Measurements from ENCODE around the gene SOAT2.

The SOAT2 gene

DNA sequence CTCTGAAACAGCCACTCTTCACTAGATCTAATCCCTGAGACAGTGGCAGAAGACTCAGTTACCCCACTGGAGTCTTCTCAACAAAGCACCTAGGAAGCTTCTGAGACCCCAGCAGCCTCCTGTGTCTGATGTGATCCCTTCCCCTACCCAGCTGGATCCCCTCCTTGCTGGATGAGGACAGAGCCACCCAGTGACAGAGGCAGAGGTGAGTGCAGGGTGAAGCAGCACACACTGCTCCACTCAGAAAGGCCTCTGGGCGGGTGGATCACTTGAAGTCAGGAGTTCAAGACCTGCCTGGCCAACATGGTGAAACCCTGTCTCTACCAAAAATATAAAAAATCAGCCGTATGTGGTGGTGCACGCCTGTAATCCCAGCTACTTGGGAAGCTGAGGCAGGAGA is 26.8 kb upstream of the SOAT2 start:
- TF ChIP-seq, protein P1, sequence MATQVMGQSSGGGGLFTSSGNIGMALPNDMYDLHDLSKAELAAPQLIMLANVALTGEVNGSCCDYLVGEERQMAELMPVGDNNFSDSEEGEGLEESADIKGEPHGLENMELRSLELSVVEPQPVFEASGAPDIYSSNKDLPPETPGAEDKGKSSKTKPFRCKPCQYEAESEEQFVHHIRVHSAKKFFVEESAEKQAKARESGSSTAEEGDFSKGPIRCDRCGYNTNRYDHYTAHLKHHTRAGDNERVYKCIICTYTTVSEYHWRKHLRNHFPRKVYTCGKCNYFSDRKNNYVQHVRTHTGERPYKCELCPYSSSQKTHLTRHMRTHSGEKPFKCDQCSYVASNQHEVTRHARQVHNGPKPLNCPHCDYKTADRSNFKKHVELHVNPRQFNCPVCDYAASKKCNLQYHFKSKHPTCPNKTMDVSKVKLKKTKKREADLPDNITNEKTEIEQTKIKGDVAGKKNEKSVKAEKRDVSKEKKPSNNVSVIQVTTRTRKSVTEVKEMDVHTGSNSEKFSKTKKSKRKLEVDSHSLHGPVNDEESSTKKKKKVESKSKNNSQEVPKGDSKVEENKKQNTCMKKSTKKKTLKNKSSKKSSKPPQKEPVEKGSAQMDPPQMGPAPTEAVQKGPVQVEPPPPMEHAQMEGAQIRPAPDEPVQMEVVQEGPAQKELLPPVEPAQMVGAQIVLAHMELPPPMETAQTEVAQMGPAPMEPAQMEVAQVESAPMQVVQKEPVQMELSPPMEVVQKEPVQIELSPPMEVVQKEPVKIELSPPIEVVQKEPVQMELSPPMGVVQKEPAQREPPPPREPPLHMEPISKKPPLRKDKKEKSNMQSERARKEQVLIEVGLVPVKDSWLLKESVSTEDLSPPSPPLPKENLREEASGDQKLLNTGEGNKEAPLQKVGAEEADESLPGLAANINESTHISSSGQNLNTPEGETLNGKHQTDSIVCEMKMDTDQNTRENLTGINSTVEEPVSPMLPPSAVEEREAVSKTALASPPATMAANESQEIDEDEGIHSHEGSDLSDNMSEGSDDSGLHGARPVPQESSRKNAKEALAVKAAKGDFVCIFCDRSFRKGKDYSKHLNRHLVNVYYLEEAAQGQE (IDR thresholded peaks at IDR 0.05; ENCODE audit: insufficient read depth in 1 of 2, low read depth in 2 of 2, low read length in 2 of 2) = no peak
- no peak for TF ChIP-seq TAF1 (IDR thresholded peaks at IDR 0.05; ENCODE audit: borderline replicate concordance, insufficient read depth, low read length)
- TF ChIP-seq SIN3A (IDR thresholded peaks at IDR 0.05; ENCODE audit: borderline replicate concordance, insufficient read depth, low read length) = no peak
- TF ChIP-seq POLR2AphosphoS5 (IDR thresholded peaks at IDR 0.05; ENCODE audit: low read depth, low read length) = no peak
- TF ChIP-seq FOXP2 (optimal IDR thresholded peaks at IDR 0.05; ENCODE audit: borderline replicate concordance, extremely low read depth, extremely low read length, insufficient read depth) = no peak

- TF ChIP-seq POLR2AphosphoS5 (IDR thresholded peaks at IDR 0.05; ENCODE audit: low read depth, low read length) = no peak
- TF ChIP-seq TAF1 (IDR thresholded peaks at IDR 0.05; ENCODE audit: borderline replicate concordance, insufficient read depth, low read length) = no peak
- TF ChIP-seq, protein P1 (IDR thresholded peaks at IDR 0.05; ENCODE audit: insufficient read depth in 1 of 2, low read depth in 2 of 2, low read length in 2 of 2) = no peak
- TF ChIP-seq FOXP2 (optimal IDR thresholded peaks at IDR 0.05; ENCODE audit: borderline replicate concordance, extremely low read depth, extremely low read length, insufficient read depth) = no peak
- no peak for TF ChIP-seq SIN3A (IDR thresholded peaks at IDR 0.05; ENCODE audit: borderline replicate concordance, insufficient read depth, low read length)
Measured at GRCh38 chr12:53077030-53077429, 26.3 kb upstream of the SOAT2 start.

- TF ChIP-seq POLR2AphosphoS5 (IDR thresholded peaks at IDR 0.05; ENCODE audit: low read depth, low read length) (no peak; the same call in none of the 2 replicates), TAF1 (IDR thresholded peaks at IDR 0.05; ENCODE audit: borderline replicate concordance, insufficient read depth, low read length) (no peak), FOXP2 (optimal IDR thresholded peaks at IDR 0.05; ENCODE audit: borderline replicate concordance, extremely low read depth, extremely low read length, insufficient read depth) (no peak), SIN3A (IDR thresholded peaks at IDR 0.05; ENCODE audit: borderline replicate concordance, insufficient read depth, low read length) (no peak)
- TF ChIP-seq, protein P1 (IDR thresholded peaks at IDR 0.05; ENCODE audit: insufficient read depth in 1 of 2, low read depth in 2 of 2, low read length in 2 of 2) = no peak
Measured at GRCh38 chr12:53078425-53079225, 24.7 kb upstream of the SOAT2 start.

- TF ChIP-seq TAF1 (IDR thresholded peaks at IDR 0.05; ENCODE audit: borderline replicate concordance, insufficient read depth, low read length) (no peak), SIN3A (IDR thresholded peaks at IDR 0.05; ENCODE audit: borderline replicate concordance, insufficient read depth, low read length) (no peak), FOXP2 (optimal IDR thresholded peaks at IDR 0.05; ENCODE audit: borderline replicate concordance, extremely low read depth, extremely low read length, insufficient read depth) (peak; percentile 67), POLR2AphosphoS5 (IDR thresholded peaks at IDR 0.05; ENCODE audit: low read depth, low read length) (no peak; the same call in 1 of the 2 replicates)
- TF ChIP-seq, protein P1 (IDR thresholded peaks at IDR 0.05; ENCODE audit: insufficient read depth in 1 of 2, low read depth in 2 of 2, low read length in 2 of 2) = no peak
Measured at GRCh38 chr12:53079226-53080117, 23.8 kb upstream of the SOAT2 start, which contains the start of gene SPRYD3. TSS of gene SPRYD3 (minus strand) at chr12:53079390. CDS start at chr12:53079333, 57 bp downstream.
